Prostate gland (tissue), 2 donors: ENCODE data around the gene PHKB.

Source experiments
- POLR2A ChIP-seq: fragments of 450-650 bp; IDR thresholded peaks from one replicate; pipeline ENCODE4 v1.6.1; 2016; ENCODE audit warnings: antibody characterized with exemption, mild to moderate bottlenecking
- TF ChIP-seq, protein P1 (sequence below), 4 experiments: fragments of 200-600 bp in 2 of 4; fragments of 450-650 bp in 2 of 4; sonication (generic) in 2 of 4; IDR thresholded peaks; 1 replicate in 3 of 4; 2 replicates in 1 of 4; pipeline ENCODE4 v1.5.1; 2016 to 2019; ENCODE audit warnings: antibody characterized with exemption in 4 of 4, mild to moderate bottlenecking in 2 of 4, moderate library complexity in 2 of 4

DNA sequence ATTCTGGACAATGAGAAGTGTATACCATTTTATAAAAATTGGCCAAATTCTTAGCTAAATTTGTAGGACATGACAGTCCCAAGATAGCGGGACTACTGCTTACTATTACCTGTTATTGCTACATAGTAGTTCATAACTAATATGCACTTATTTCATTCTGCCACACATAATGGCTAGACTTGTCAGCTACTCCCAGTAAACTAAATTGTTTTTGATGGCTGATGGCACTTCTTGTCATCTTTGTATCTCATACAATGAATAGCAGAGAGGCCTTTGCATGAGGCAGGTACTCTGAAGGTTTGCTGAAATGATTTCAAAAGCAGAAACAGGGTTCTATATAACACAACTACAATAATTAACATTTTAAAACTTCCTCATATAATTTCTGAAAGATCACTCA, 44.3 kb upstream of the PHKB start:
- TF ChIP-seq, protein P1, sequence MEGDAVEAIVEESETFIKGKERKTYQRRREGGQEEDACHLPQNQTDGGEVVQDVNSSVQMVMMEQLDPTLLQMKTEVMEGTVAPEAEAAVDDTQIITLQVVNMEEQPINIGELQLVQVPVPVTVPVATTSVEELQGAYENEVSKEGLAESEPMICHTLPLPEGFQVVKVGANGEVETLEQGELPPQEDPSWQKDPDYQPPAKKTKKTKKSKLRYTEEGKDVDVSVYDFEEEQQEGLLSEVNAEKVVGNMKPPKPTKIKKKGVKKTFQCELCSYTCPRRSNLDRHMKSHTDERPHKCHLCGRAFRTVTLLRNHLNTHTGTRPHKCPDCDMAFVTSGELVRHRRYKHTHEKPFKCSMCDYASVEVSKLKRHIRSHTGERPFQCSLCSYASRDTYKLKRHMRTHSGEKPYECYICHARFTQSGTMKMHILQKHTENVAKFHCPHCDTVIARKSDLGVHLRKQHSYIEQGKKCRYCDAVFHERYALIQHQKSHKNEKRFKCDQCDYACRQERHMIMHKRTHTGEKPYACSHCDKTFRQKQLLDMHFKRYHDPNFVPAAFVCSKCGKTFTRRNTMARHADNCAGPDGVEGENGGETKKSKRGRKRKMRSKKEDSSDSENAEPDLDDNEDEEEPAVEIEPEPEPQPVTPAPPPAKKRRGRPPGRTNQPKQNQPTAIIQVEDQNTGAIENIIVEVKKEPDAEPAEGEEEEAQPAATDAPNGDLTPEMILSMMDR (IDR thresholded peaks at IDR 0.05), result no peak
- no peak for TF ChIP-seq POLR2A
